ENCODE results near the gene SDF4.

DNA sequence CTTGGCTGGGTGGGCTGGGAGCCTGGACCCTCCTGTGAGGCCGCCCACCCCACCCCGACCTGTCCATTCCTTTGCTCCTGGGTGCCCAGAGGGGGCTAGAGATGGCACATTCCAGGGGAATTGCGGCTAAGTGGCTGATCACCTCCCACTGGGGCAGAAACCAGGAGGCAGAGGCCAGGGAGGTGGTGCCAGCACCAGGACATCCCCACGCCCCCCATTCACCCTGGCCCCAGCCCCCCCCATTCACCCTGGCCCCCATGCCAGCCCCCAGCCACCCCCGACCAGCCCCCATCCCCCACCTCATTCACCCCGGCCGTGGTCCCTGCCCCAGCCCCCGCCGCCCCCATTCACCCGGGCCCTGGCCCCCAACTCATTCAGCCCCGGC lies 8.5 kb upstream of the SDF4 start:
- TF ChIP-seq, protein P1, sequence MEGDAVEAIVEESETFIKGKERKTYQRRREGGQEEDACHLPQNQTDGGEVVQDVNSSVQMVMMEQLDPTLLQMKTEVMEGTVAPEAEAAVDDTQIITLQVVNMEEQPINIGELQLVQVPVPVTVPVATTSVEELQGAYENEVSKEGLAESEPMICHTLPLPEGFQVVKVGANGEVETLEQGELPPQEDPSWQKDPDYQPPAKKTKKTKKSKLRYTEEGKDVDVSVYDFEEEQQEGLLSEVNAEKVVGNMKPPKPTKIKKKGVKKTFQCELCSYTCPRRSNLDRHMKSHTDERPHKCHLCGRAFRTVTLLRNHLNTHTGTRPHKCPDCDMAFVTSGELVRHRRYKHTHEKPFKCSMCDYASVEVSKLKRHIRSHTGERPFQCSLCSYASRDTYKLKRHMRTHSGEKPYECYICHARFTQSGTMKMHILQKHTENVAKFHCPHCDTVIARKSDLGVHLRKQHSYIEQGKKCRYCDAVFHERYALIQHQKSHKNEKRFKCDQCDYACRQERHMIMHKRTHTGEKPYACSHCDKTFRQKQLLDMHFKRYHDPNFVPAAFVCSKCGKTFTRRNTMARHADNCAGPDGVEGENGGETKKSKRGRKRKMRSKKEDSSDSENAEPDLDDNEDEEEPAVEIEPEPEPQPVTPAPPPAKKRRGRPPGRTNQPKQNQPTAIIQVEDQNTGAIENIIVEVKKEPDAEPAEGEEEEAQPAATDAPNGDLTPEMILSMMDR (IDR thresholded peaks at IDR 0.05; ENCODE audit: low read length) = no peak
- no peak for TF ChIP-seq EZH2 (IDR thresholded peaks at IDR 0.05; ENCODE audit: borderline replicate concordance, low read length)

All from OCI-LY1 (cell line).